ENCODE measurements around the gene GJC2. TPM values are rescaled to one million over a fixed set of nuclear protein-coding genes. Genes with fewer than 3 reads are reported as not detected.

The GJC2 gene
- total RNA-seq, 4 donors from 2014 or later, result 0.48 to 2.7 (median 0.66) TPM

- peaks cover 0 to 26% (median 18%) of the 10 kb centered on the region in 3 donors for H3K9me3 ChIP-seq
- no peak for TF ChIP-seq POLR2A (IDR thresholded peaks at IDR 0.05)
- no peak for TF ChIP-seq CTCF (IDR thresholded peaks at IDR 0.05)
- H3K36me3 ChIP-seq, result peaks cover 0 to 7% (median 0%) of the 10 kb centered on the region in 3 donors
- no peak overlapping the region for H3K4me3 ChIP-seq
- no peak for DNase-seq
- intact Hi-C loops (cut with DNase I), result no loop called here
- H3K4me1 ChIP-seq, result no peaks in the 10 kb centered on the region
- no peaks in the 10 kb centered on the region for H3K27me3 ChIP-seq
- 51 to 65% methylated on average over 2 of the region's 2 CpGs for WGBS, 2 donors
- H3K27ac ChIP-seq, result no peak overlapping the region
Measured at GRCh38 chr1:228198977-228199590, 49.4 kb downstream of the GJC2 start.

- Histone ChIP-seq H3K4me1 (peaks cover 0 to 18% (median 0%) of the 10 kb centered on the region in 3 donors), H3K27ac (no peak overlapping the region), H3K27me3 (peaks cover 0 to 39% (median 0%) of the 10 kb centered on the region in 4 donors), H3K4me3 (no peak overlapping the region), H3K36me3 (no peaks in the 10 kb centered on the region), H3K9me3 (peaks cover 0 to 7% (median 1%) of the 10 kb centered on the region in 3 donors)
- DNase-seq, result no peak
- WGBS, 2 donors, result 24 to 43% methylated on average over 8 of the region's 8 CpGs
- intact Hi-C loops (cut with DNase I), result no loop called here
- TF ChIP-seq POLR2A (IDR thresholded peaks at IDR 0.05), result no peak
- TF ChIP-seq CTCF (IDR thresholded peaks at IDR 0.05), result no peak
Measured at GRCh38 chr1:228204958-228205357, 55.2 kb downstream of the GJC2 start.

- intact Hi-C loops (cut with DNase I), result no loop called here
- Histone ChIP-seq H3K4me1 (peaks cover 0 to 24% (median 0%) of the 10 kb centered on the region in 3 donors), H3K27me3 (peaks cover 0 to 39% (median 0%) of the 10 kb centered on the region in 4 donors), H3K9me3 (no peaks in the 10 kb centered on the region), H3K4me3 (no peak overlapping the region), H3K36me3 (no peaks in the 10 kb centered on the region), H3K27ac (no peak overlapping the region)
- TF ChIP-seq CTCF (IDR thresholded peaks at IDR 0.05), result no peak
- no peak for DNase-seq
- WGBS, 2 donors, result 32 to 60% methylated on average over 4 to 11 of the region's 15 CpGs
Measured at GRCh38 chr1:228205526-228206436, 56.1 kb downstream of the GJC2 start.

- H3K9me3 ChIP-seq, result no peaks in the 10 kb centered on the region
- no peak for TF ChIP-seq CTCF (IDR thresholded peaks at IDR 0.05)
- TF ChIP-seq POLR2A (IDR thresholded peaks at IDR 0.05), result no peak
- peaks cover 0 to 24% (median 0%) of the 10 kb centered on the region in 3 donors for H3K4me1 ChIP-seq
- intact Hi-C loops (cut with DNase I), result no loop called here
- no peak overlapping the region for H3K4me3 ChIP-seq
- DNase-seq, result no peak
- H3K27ac ChIP-seq, result no peak overlapping the region
- no peaks in the 10 kb centered on the region for H3K36me3 ChIP-seq
- H3K27me3 ChIP-seq, result peaks cover 0 to 44% (median 0%) of the 10 kb centered on the region in 4 donors
- WGBS, 2 donors, result 25% methylated on average over 10 of the region's 16 CpGs; no CpG with 5 or more reads in 1 of the 2 donors
Measured at GRCh38 chr1:228206582-228207351, 57.0 kb downstream of the GJC2 start.
